LNCaP clone FGC (cell line): ENCODE measurements around the gene CAMK2D.

Source experiments
- DNase-seq: peaks from one replicate; pipeline ENCODE4 v3.0.0-alpha.2; 2011; ENCODE audit warnings: low read depth
- H3K4me3 ChIP-seq: 2 replicates; pipeline ENCODE4 v1.5.1; 2011; ENCODE audit warnings: mild to moderate bottlenecking, low read depth, low read length, control low read depth
- TF ChIP-seq, protein P1 (sequence below): IDR thresholded peaks from 2 replicates; pipeline ENCODE4 v1.5.1; 2012; ENCODE audit warnings: mild to moderate bottlenecking; ENCODE audit not compliant: control insufficient read depth, insufficient read depth; ENCODE audit errors: extremely low read depth

CAMK2D gene

DNA sequence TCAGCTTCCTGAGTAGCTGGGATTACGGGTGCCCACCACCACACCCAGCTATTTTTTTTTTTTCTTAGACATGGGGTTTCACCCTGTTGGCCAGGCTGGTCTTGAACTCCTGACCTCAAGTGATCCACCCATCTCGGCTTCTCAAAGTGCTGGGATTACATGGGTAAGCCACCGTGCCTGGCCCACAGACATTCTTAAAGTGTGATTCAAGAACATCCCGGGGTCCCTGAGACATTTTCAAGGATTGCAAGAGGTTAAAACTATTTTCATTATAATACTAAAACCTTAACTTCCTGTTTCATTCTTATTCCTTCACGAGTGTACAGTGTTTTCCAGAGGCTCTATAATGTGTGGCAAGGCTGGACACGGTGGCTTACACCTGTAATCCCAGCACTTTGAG is 318.7 kb downstream of the CAMK2D start:
- H3K4me3 ChIP-seq, result no peak overlapping the region
- TF ChIP-seq, protein P1, sequence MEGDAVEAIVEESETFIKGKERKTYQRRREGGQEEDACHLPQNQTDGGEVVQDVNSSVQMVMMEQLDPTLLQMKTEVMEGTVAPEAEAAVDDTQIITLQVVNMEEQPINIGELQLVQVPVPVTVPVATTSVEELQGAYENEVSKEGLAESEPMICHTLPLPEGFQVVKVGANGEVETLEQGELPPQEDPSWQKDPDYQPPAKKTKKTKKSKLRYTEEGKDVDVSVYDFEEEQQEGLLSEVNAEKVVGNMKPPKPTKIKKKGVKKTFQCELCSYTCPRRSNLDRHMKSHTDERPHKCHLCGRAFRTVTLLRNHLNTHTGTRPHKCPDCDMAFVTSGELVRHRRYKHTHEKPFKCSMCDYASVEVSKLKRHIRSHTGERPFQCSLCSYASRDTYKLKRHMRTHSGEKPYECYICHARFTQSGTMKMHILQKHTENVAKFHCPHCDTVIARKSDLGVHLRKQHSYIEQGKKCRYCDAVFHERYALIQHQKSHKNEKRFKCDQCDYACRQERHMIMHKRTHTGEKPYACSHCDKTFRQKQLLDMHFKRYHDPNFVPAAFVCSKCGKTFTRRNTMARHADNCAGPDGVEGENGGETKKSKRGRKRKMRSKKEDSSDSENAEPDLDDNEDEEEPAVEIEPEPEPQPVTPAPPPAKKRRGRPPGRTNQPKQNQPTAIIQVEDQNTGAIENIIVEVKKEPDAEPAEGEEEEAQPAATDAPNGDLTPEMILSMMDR, result no peak
- no peak for DNase-seq

DNA sequence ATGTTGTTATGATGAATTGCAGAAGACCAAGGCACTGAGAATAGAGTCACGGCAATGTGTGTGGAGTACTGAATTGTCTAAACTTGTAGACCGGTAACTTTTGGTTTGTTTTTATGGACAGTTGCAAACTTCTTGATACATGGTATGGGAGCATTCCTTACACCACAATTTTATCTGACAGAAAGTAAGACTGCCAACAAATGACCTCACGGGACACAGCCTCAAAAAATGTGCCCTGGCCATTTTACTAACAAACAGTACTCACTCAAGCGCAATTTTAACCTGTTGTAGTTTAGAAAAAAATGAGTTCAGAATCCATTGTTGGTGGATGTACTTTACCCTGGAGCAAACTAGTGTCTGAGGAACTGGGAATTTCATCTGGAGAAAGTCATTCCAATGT is 321.2 kb downstream of the CAMK2D start:
- H3K4me3 ChIP-seq, result no peak overlapping the region
- no peak for DNase-seq
- TF ChIP-seq, protein P1, result no peak

DNA sequence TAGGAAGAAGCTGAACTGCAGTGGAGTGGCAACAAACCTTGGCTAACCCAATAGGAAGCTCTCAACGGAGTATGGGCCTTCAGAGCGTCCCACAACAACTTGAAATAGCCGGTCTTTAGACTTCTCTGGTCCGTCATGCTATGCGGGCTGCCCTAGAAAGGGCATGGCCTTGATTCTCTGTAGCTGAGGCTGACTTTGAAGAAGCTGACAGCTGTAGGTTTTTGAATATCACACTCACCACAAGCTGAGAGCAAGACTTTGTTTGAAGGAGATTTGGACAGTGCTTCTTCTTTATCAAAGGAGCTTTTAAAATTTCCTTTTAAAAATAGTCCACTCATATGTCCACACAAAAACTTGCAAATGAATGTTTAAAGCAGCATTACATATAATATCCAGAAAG is 322.9 kb downstream of the CAMK2D start:
- TF ChIP-seq, protein P1, result no peak
- no peak for DNase-seq
- no peak overlapping the region for H3K4me3 ChIP-seq

DNA sequence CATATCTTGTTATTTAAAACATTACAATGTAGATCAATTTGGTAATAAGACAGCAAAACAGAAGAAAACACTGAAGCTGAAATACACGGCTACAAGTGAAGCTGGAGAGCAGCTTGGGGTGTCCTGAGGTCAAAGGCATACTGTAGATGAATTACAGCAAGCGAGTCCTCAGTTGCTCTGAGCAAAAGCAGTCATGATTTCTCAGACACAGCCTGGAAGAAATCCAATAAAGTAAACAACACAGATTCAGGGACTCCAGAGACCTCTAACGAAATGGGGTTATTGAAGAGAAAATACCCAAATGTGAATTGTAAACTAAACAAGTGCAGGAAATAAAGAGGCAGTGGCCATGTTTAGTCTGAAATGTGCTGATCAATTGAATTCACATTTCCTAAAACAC is 324.4 kb downstream of the CAMK2D start:
- no peak overlapping the region for H3K4me3 ChIP-seq
- no peak for DNase-seq
- TF ChIP-seq, protein P1, result no peak

DNA sequence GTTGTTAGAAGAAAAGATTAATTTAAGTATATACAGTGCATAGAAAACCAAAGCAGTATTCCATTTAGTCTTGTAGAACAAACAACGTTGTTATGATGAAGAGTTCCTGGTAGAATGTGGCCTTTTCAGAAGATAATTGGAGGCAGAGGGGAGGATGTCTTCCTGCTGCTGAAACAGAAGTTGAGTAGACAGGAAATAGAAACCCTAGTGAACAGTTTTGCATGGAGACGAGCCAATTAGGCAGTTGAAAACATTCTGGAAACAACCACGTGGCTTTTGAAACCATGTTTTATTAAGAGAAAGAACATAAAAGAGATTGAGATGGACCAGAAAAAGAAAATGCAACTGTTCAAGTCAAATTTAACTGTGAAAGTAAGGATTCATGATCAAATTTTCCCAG is 325.2 kb downstream of the CAMK2D start:
- no peak overlapping the region for H3K4me3 ChIP-seq
- DNase-seq, result no peak
- TF ChIP-seq, protein P1, result no peak

DNA sequence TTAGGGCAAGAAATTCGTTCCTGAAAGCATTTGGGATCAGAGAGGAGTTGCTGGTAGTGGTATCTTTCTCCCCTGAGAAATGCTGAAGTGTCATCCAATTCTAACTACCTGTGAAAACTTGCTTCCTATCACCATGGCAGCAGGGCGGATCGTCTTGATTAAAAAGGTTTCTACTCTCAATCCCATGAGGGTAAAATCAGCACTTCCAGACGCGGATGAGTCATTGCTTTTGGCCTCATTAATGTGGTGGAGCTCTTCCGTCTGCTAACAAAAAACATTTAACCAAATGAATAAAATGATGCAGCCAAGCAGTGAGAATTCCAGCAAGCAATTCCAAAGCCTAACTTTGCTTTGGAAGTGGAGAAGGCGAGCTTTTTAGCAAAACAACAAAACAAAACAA is 325.6 kb downstream of the CAMK2D start:
- DNase-seq, result no peak
- no peak overlapping the region for H3K4me3 ChIP-seq
- TF ChIP-seq, protein P1, result no peak

DNA sequence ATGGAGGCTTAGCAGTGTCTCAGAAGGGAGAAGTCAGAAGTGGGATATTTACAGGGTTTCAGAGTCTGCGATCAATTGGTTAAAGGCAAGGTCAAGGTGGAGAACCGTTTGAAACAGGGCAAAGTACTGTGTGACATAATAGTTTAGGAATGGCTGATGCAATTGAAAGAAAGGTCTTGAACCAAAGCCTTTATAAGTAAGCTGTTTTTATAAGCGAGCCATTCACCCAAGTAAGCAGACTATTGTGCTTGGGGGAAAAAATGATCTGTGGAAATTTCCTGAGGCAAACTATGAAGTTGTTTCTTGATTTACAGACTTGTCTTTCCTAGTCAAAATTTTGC is 327.3 kb downstream of the CAMK2D start:
- TF ChIP-seq, protein P1, result no peak
- H3K4me3 ChIP-seq, result no peak overlapping the region
- DNase-seq, result no peak
